HG03066 (cell line): ENCODE results near the gene GGACT.

Source experiments
- ATAC-seq: cut with Tn5 transposase; IDR thresholded peaks from one replicate; pipeline ENCODE4 v1.9.1; 2021; ENCODE audit warnings: low read depth; ENCODE audit not compliant: unreplicated experiment

GGACT gene

DNA sequence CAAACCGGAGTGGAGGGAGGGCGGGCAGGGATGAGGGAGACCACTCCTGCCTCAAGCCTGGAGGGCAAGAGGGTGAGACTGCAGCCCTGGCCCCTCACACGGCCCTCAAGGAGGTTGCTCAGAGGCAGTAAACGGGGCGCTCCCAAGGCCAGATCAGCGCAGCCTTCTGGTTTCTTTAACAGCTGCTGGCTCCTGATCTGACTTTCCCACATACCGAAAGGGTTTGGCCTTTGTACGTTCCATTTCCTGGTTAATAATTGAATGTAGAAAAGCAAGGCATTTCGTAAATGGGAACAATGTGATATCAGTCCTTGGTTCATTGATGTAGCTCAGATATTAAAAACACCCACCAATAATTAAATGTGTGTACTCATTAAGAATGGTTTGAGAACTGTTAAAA lies 71.5 kb downstream of the GGACT start:
- ATAC-seq: no peak

DNA sequence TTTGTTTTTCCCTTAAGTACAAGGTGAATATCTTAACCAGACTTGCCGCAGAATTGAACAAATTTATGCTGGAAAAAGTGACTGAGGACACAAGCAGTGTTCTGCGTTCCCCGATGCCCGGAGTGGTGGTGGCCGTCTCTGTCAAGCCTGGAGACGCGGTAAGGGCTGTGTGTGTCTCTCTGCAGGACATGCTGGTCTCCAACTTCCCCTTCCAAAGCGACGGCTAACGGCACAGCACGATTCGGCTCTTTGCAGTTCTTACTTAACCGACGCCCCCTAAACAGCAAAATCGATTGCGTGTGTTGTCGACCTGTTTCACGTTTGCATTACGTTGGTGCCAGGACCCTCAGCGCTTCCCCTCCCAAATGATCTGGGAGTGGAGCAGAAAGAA lies 73.2 kb downstream of the GGACT start:
- no peak for ATAC-seq

DNA sequence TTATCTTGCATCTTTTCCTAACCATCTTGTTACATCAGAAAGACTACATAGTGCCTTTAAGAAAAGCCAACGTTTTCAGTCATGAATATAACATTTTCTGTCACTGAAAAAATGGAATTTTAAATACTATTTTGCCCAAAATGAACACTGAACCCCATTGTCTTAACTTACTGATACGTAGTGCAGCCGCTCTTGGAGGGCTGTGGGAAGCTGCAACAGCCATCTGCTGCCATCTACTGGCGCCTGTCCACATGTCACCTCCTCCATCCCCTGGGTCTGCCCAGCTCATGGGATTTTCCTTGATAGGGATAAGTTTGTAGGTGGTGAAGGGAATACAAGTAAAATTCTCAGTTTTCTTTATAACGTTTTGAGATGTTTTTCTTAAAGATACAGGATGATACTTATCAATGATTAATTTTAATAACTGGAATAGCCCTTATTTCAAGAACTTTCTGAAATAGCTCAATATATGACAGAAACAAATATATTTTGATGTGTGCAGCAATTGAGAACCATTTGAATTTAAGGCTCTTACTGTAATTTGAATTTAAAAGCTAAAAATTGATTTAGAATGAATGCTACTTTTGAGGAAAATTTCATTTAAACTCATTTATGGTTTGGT lies 73.7 kb downstream of the GGACT start:
- ATAC-seq: peak; percentile 89

DNA sequence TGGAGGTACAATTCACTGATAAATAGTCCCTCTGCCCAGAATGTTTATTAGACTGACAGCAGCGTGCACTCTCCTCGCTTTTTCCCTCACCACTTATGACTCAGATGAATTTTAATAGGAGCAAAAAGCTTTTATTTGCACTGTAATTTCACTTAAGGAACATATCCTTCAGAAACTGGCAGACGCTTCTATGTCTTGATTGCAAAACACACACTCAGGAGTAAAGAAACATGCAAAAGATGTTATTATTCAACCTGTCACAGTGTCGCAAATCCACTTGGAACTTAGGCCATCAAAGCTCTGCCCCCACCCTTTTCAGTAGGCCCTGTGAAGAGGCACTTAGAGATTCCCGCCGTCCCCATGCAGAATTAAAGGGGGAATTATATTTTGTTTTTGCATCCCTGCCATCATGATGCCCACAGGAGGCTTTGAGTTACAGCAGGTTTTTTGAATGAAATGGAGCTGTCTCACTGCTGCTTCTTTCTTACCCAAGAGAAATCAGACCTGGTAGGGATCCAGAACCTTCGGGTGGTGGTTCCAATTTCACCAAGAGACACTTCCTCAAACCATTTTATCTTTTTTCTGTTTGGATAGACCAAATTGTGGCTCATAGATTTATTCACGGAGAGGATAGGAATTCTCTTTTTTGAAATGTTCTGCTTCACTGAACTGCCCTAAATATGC lies 74.5 kb downstream of the GGACT start:
- no peak for ATAC-seq

DNA sequence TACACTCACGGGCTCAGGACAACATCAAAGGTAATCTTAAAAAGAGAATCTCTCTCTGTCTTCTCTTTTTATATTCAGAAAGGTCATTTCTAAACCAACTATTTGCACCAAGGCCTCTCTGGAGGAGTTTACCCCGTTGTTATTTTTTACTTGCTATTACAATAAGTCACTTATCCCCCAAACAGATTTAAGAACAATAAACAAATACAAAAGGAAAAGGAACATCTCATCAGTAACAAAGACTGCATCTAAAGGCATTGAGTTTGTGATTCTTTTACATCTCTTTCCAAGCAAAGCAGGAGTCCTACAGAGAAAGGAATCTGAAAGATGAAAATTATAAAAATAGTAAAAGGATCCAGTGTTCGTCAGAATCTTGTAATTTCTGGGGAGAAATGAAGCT lies 75.4 kb downstream of the GGACT start:
- no peak for ATAC-seq

- ATAC-seq: no peak
Measured at GRCh38 chr13:100512422-100512821, 76.2 kb downstream of the GGACT start.

DNA sequence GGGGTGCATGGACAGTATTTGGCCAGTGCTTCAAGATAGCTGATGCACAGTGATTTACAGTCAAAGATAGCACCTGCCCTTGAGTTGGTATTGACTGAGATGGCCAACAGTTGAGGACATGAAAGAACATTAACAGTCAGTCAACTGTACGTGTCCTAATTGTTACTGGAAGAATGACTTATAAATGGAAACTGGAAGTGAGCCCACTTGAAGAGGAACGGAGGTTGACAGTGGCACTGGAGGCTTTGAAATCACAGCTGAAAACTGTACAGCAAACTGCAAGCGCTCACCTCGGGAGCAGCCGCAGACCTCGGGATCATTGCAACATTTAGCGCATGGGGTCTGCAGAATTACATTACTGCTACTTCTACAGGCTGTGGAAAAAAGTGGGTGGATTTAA lies 77.1 kb downstream of the GGACT start:
- ATAC-seq: no peak

- no peak for ATAC-seq
Measured at GRCh38 chr13:100510208-100510957, 78.2 kb downstream of the GGACT start.

- no peak for ATAC-seq
Measured at GRCh38 chr13:100508996-100509395, 79.6 kb downstream of the GGACT start.

DNA sequence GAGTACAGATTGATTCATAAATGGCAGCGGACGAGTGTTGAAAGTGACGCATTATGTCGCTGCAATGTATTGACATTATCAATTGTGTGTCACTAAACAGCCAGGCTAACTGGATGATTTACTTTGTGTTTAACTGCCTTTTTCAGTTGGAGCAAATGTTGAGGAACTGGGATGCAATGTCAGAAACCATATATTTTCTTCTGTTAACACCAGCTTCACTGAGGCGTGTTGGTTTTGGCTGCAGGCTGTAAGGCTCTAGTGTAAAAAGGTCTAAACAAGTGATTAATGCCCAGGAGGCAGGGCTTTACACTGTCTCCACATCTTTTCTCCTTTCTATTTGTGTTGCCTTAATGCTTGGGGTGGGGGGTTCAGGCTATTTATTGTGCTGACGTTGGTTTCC lies 80.1 kb downstream of the GGACT start:
- ATAC-seq: no peak

DNA sequence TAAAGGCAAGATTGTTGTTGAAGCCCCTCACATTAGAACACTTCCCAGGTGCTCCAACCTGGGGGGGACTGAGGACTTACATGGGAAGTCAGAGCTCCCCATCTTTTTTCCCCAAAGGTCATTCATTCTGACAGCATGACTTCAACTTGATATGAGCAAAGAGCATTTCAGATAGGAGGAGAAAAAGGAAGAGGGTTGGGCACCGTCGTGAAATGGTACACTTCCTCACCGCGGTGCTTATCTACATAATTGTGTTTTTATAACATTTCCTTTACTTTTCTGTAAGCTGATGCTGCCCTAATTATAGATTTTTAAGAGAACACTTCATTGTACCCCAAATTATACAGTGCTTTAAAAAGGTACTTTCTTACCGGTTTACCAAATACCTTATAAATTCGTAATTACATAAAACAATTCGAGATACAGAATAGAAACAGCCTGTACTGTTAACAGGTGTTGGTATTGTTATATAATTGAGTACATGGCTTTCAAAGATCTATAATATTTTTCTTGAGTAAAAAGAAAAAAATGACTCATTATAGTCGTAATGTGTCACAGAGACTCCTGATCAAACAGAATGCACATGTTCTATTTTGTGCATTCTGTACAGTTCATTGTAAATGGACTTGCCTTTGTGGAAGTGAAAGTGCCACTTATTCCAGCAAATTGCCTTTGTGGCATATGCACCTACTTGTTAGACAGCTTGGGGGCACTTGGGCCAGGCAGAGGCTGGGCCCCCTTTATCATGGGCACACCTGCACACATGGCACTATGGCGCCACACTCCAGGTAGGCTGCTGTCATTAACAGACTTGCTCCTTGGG lies 81.8 kb downstream of the GGACT start:
- ATAC-seq: no peak

DNA sequence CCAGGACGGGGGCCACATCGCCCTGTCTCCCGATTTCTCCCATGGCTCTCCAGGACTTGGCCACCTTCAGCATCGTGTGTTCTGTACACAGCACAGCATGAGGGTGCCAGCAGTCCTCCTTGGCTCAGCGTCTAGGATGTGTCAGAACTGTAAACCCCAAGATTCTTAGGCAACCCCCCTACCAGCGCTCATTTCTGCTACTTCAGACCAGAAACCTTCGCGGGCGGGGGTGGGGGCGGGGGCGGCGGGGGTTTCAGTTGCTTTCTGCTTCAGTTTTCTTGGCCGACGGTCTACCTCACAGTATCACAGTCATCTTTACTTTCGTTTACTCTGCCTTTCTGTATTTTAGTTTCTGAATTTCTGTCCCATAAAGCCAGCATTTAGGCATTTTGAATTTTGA lies 82.4 kb downstream of the GGACT start:
- ATAC-seq: peak; percentile 69

DNA sequence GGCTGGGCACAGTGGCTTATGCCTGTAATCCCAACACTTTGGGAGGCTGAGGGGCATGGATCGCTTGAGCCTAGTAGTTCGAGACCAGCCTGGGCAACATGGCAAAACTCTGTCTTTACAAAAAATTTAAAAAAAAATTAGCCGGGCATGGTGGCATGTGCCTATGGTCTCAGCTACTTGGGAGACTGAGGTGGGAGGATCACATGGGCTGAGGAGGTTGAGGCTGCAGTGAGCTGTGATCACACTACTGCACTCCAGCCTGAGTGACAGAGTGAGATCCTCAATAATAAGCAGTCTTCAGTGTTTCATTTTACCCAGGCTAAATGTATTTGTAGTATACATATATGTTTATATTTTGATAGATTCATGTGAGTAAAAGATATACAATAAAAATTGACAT lies 85.0 kb downstream of the GGACT start:
- ATAC-seq: no peak

GRCh38 chr13:100502446-100502845 lies 86.1 kb downstream of the GGACT start:
- no peak for ATAC-seq

DNA sequence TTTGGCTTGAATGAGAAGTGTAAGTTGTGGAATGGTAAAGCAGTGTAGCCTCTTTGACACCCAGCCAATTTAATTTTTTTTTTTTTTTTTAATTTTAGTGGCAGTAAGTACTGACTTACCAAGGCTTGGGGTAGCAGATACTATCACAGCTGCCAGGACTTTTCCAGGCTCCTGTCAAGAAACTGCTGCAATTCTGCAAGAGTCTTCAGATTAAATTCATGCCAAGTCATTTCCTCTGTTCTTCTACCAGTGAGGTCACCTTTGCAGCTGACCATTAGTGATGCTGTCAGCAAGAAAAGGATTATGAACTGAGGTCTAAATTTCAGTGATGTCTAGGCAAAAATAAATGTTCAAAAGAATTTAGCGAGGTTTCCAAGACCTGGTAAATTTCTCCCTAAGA lies 91.2 kb downstream of the GGACT start:
- ATAC-seq: no peak

GRCh38 chr13:100495455-100495854 lies 93.1 kb downstream of the GGACT start:
- no peak for ATAC-seq

DNA sequence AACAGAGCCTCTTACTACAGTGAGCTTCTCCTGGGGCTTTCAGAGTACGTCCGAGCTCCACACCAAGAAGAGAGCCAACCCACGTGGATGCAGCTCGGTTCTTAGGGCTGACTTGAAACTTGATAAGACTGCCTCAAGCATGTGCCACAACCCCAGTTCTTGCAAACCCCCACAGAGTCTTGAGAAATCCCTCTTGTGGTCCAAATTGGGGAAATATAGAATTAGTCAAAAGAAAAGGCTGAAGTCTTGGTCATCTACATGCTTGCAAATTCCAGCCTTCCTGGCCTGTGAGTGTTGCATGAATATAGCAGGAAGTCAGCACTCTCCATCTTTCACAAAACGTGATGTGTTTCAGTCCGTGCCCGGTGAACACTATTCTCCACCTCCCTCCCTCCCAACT lies 95.2 kb downstream of the GGACT start:
- no peak for ATAC-seq

DNA sequence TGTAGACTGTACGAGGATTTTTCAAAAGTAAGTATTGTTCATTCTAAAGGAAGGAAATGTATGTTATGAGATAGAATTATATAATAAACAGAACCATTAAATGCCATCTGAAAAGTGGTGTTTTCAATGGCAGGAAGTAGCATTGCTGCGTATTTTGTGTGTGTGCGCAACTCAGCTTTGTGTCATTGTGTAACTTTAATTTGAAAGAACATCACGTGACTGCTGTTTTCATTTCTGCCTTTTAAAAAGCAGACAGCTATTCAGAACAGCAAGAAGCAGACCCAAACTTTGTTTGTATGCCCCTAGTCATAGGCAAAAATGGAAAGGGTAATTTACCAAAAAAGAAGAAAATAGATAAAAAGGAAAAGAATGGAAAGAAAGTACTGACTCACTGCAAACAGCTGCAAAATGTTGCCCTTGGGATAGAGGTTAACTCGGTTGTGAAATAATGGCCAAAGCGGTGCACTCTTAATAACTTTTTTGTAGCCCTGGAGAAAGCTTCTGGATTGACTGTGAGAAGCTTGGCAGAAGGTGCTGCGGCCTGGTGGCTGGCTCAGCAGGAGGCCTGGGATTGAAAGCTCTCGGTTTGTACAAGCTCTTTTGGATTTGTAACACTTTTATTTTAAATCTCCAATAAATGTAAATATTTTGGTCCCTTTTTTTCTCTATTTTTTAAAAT lies 97.3 kb downstream of the GGACT start:
- ATAC-seq: no peak

DNA sequence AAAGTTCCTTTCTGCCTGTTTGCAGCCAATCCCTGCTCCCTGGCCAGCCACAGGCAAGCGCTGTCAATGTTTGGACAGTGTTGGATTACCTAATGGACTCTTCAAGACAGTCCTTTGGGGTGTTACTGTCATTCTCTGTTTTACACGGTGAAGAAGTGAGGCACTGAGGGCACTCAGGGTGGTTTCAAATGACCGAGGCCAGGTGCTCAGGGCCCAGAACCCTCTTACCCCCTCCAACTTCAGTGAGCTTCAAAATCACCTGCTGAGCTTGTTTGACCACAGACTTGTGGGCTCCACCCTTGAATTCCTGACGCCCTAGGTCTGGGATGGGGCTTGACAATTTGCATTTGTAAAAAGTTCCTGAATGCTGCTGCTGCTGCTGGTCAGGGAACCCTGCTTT lies 97.9 kb downstream of the GGACT start:
- no peak for ATAC-seq

- no peak for ATAC-seq
Measured at GRCh38 chr13:100485265-100485664, 103.3 kb downstream of the GGACT start.

GRCh38 chr13:100484702-100485101 lies 103.9 kb downstream of the GGACT start:
- ATAC-seq: no peak
